HepG2 (cell line): ENCODE data around the gene THADA. TPM values are rescaled to one million over a fixed set of nuclear protein-coding genes. Genes with fewer than 3 reads are reported as not detected.
A peak's percentile ranks its signal among the peaks of the same experiment; 100 is the strongest.

Experiments used
- ATF1 ChIP-seq: IDR thresholded peaks from 2 replicates; pipeline ENCODE4 v1.6.1; 2016; ENCODE audit warnings: mild to moderate bottlenecking, control low read depth
- CEBPG ChIP-seq: IDR thresholded peaks from 2 replicates; pipeline ENCODE4 v1.6.1; 2016
- CREM ChIP-seq, 2 experiments: sonication (generic) in 1 of 2; formaldehyde crosslinking in 1 of 2; IDR thresholded peaks; 2 replicates each; pipeline versions ENCODE4 v1.4.0 to v1.6.1; 2016 to 2020; ENCODE audit warnings: antibody characterized with exemption in 1 of 2, mild to moderate bottlenecking in 1 of 2, missing genetic modification reagents in 1 of 2
- GZF1 ChIP-seq: sonication (generic); formaldehyde crosslinking; IDR thresholded peaks from 2 replicates; pipeline ENCODE4 v1.5.1; 2020; ENCODE audit warnings: mild to moderate bottlenecking, missing genetic modification reagents
- HDAC1 ChIP-seq: sonication (generic); formaldehyde crosslinking; IDR thresholded peaks from 2 replicates; pipeline ENCODE4 v1.5.1; 2020; ENCODE audit warnings: mild to moderate bottlenecking, missing genetic modification reagents
- HNF4G ChIP-seq, 2 experiments: sonication (generic) in 1 of 2; formaldehyde crosslinking in 1 of 2; IDR thresholded peaks; 2 replicates each; pipeline versions ENCODE4 v1.4.0 to v1.6.1; 2011 to 2020; ENCODE audit warnings: borderline replicate concordance in 2 of 2, low read depth in 2 of 2, mild to moderate bottlenecking in 2 of 2, low read length in 1 of 2, missing genetic modification reagents in 1 of 2, moderate library complexity in 1 of 2
- JARID2 ChIP-seq: sonication (generic); formaldehyde crosslinking; IDR thresholded peaks from 2 replicates; pipeline ENCODE4 v1.8.1; 2023; ENCODE audit warnings: missing genetic modification reagents, inconsistent platforms; ENCODE audit not compliant: insufficient replicate concordance
- RELA ChIP-seq: sonication (generic); formaldehyde crosslinking; IDR thresholded peaks from 2 replicates; pipeline ENCODE4 v1.4.0; 2020; ENCODE audit warnings: missing genetic modification reagents
- ZBTB38 ChIP-seq: sonication (generic); formaldehyde crosslinking; IDR thresholded peaks from 2 replicates; pipeline ENCODE4 v1.5.1; 2020; ENCODE audit warnings: mild to moderate bottlenecking, missing genetic modification reagents
- ZFP36 ChIP-seq: fragments of 150-350 bp; IDR thresholded peaks from 2 replicates; pipeline ENCODE4 v1.6.1; 2018; ENCODE audit warnings: borderline replicate concordance, low read length, low read depth; ENCODE audit not compliant: partially characterized antibody
- ZFYVE20 ChIP-seq: sonication (generic); formaldehyde crosslinking; IDR thresholded peaks from 2 replicates; pipeline ENCODE4 v1.8.0; 2023; ENCODE audit warnings: low read depth, mild to moderate bottlenecking, moderate library complexity, missing genetic modification reagents, borderline replicate concordance
- ZMAT3 ChIP-seq: sonication (generic); formaldehyde crosslinking; conservative IDR thresholded peaks from 2 replicates; pipeline ENCODE4 v1.7.0; 2021; ENCODE audit warnings: missing genetic modification reagents
- ZMYM4 ChIP-seq: sonication (generic); formaldehyde crosslinking; IDR thresholded peaks from 2 replicates; pipeline ENCODE4 v1.8.1; 2023; ENCODE audit warnings: mild to moderate bottlenecking, missing genetic modification reagents
- ZNF234 ChIP-seq: sonication (generic); formaldehyde crosslinking; conservative IDR thresholded peaks from 2 replicates; pipeline ENCODE4 v1.5.1; 2020; ENCODE audit warnings: mild to moderate bottlenecking, missing genetic modification reagents
- ZNF329 ChIP-seq: sonication (generic); formaldehyde crosslinking; IDR thresholded peaks from 2 replicates; pipeline ENCODE4 v1.9.0; 2021; ENCODE audit warnings: low read depth, mild to moderate bottlenecking, missing genetic modification reagents
- ZNF337 ChIP-seq: sonication (generic); formaldehyde crosslinking; IDR thresholded peaks from 2 replicates; pipeline ENCODE4 v1.5.1; 2020; ENCODE audit warnings: missing genetic modification reagents, low read depth, mild to moderate bottlenecking, borderline replicate concordance
- ZNF567 ChIP-seq: sonication (generic); formaldehyde crosslinking; IDR thresholded peaks from 2 replicates; pipeline ENCODE4 v1.8.1; 2023; ENCODE audit warnings: mild to moderate bottlenecking, missing genetic modification reagents, borderline replicate concordance
- ZNF572 ChIP-seq: sonication (generic); formaldehyde crosslinking; IDR thresholded peaks from 2 replicates; pipeline ENCODE4 v1.5.1; 2020; ENCODE audit warnings: mild to moderate bottlenecking, missing genetic modification reagents
- ZNF614 ChIP-seq: IDR thresholded peaks from 2 replicates; pipeline ENCODE4 v1.6.1; 2018; ENCODE audit warnings: missing biosample characterization, missing genetic modification reagents, inconsistent platforms, borderline replicate concordance
- ZNF660 ChIP-seq: sonication (generic); formaldehyde crosslinking; IDR thresholded peaks from 2 replicates; pipeline ENCODE4 v1.5.1; 2020; ENCODE audit warnings: mild to moderate bottlenecking, low read depth, missing genetic modification reagents, borderline replicate concordance
- ZNF775 ChIP-seq: sonication (generic); formaldehyde crosslinking; IDR thresholded peaks from 2 replicates; pipeline ENCODE4 v1.4.0; 2020; ENCODE audit warnings: missing genetic modification reagents, mild to moderate bottlenecking, moderate library complexity, borderline replicate concordance
- ZNF878 ChIP-seq: sonication (generic); formaldehyde crosslinking; IDR thresholded peaks from 2 replicates; pipeline ENCODE4 v1.8.1; 2023; ENCODE audit warnings: mild to moderate bottlenecking, missing genetic modification reagents, moderate library complexity
- polyA plus RNA-seq, 8 experiments: library from polyadenylated mRNA; depleted of rRNA in 3 of 8; stranded (reverse) in 7 of 8; unstranded in 1 of 8; fragments of >200 nt; fragmentation: Illumina TruSeq in 4 of 8; extraction: Trizol in 4 of 8; gene quantifications; 2 replicates each; pipeline versions ENCODE4 v1.2.1 to v1.2.3, GENCODE V29; 2011 to 2016; ENCODE audit warnings: low read depth in 4 of 8, missing spikeins in 1 of 8, mixed read lengths in 1 of 8; ENCODE audit not compliant: insufficient read depth in 1 of 8
- total RNA-seq, 5 experiments: library from RNA; depleted of rRNA; stranded (reverse); fragments of >200 nt; fragmentation: Illumina TruSeq; extraction: Trizol; gene quantifications; 2 replicates each; pipeline ENCODE4 v1.2.3, GENCODE V29; 2016; ENCODE audit warnings: low read depth in 1 of 5
- TF ChIP-seq, protein P1 (sequence below): sonication (generic); formaldehyde crosslinking; conservative IDR thresholded peaks from 2 replicates; pipeline ENCODE4 v1.4.0; 2020; ENCODE audit warnings: missing genetic modification reagents
- TF ChIP-seq, protein P2 (sequence below): IDR thresholded peaks from 2 replicates; pipeline ENCODE4 v1.6.1; 2016; ENCODE audit warnings: mild to moderate bottlenecking
- TF ChIP-seq, protein P3 (sequence below): sonication (generic); formaldehyde crosslinking; IDR thresholded peaks from 2 replicates; pipeline ENCODE4 v1.4.0; 2020; ENCODE audit warnings: missing genetic modification reagents

Gene THADA
- total and polyA plus RNA-seq, 2 of the 13 experiments (the other 11 are each of a cell fraction or from before 2014, with no cell fraction given), result 12.7 to 21.7 TPM

DNA sequence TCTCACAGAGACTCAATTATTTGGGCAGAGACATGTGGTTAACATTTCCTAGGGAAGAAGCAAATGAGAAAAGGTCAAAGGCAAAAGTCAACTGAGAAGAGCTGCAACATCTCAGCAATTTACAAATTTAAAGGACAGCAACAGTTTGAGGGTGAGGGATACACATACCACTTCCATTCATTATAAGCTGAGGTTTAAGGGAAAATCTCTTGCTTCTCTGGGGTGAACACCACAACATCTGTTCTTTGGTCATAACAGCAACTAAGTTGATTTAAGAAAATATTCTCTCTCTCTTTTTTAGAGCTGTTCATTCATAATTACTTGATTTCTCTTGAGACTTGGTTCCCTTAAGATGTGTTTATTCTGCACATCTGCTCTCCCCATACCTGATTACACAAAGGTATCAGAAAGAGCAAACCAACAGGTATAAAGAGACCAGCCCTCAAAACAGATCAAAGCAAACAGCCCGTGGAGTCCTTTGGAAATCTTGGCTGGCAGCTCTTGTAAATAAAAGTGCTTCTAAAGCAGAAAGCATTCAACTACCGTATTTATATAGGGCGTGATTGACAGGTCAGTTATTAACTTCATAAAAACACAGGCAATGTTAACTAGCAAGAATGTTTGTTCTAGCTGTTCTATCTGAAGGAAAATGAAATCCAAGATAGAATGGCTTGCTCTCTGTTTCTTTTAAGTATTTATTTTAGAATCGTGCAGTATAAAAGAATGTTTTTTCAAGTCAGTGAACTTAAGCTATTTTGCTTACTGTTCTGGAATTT is 132.8 kb downstream of the THADA start (continued):
- TF ChIP-seq, protein P1, sequence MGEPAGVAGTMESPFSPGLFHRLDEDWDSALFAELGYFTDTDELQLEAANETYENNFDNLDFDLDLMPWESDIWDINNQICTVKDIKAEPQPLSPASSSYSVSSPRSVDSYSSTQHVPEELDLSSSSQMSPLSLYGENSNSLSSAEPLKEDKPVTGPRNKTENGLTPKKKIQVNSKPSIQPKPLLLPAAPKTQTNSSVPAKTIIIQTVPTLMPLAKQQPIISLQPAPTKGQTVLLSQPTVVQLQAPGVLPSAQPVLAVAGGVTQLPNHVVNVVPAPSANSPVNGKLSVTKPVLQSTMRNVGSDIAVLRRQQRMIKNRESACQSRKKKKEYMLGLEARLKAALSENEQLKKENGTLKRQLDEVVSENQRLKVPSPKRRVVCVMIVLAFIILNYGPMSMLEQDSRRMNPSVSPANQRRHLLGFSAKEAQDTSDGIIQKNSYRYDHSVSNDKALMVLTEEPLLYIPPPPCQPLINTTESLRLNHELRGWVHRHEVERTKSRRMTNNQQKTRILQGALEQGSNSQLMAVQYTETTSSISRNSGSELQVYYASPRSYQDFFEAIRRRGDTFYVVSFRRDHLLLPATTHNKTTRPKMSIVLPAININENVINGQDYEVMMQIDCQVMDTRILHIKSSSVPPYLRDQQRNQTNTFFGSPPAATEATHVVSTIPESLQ (CRISPR knock-in tag), result no peak
- TF ChIP-seq JARID2, result no peak
- TF ChIP-seq ZNF329, result no peak
- no peak for TF ChIP-seq ZNF775 (CRISPR knock-in tag)
- TF ChIP-seq, protein P2, sequence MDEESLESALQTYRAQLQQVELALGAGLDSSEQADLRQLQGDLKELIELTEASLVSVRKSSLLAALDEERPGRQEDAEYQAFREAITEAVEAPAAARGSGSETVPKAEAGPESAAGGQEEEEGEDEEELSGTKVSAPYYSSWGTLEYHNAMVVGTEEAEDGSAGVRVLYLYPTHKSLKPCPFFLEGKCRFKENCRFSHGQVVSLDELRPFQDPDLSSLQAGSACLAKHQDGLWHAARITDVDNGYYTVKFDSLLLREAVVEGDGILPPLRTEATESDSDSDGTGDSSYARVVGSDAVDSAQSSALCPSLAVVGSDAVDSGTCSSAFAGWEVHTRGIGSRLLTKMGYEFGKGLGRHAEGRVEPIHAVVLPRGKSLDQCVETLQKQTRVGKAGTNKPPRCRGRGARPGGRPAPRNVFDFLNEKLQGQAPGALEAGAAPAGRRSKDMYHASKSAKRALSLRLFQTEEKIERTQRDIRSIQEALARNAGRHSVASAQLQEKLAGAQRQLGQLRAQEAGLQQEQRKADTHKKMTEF (CRISPR knock-in tag), result peak; percentile 89
- TF ChIP-seq CEBPG (CRISPR knock-in tag), result peak; percentile 76
- TF ChIP-seq HDAC1 (CRISPR knock-in tag), result peak; percentile 54; the same call in 1 of the 2 replicates
- 0 out of 2 replicates have a peak, but pooled peaks have one; percentile 66 for TF ChIP-seq ZNF337
- TF ChIP-seq ZNF878 (CRISPR knock-in tag), result peak; percentile 56; the same call in 1 of the 2 replicates
- TF ChIP-seq GZF1 (CRISPR knock-in tag), result peak; percentile 98
- TF ChIP-seq HNF4G (IDR thresholded peaks at IDR 0.05; ENCODE audit: borderline replicate concordance, low read depth, low read length), result peak; percentile 34; the same call in 1 of the 2 replicates
- TF ChIP-seq HNF4G (CRISPR knock-in tag; IDR thresholded peaks at IDR 0.05; ENCODE audit: borderline replicate concordance, low read depth), result no peak
- TF ChIP-seq ZMAT3 (CRISPR knock-in tag), result no peak
- no peak for TF ChIP-seq ZBTB38
- TF ChIP-seq ZNF572 (CRISPR knock-in tag), result no peak
- TF ChIP-seq ZNF567 (CRISPR knock-in tag), result no peak
- TF ChIP-seq ATF1 (CRISPR knock-in tag), result no peak
- no peak for TF ChIP-seq RELA (CRISPR knock-in tag)
- TF ChIP-seq ZNF614 (CRISPR knock-in tag), result peak; percentile 94
- no peak for TF ChIP-seq ZFYVE20 (CRISPR knock-in tag)
- no peak for TF ChIP-seq ZFP36
- no peak for TF ChIP-seq ZNF660
- TF ChIP-seq CREM (IDR thresholded peaks at IDR 0.05), result peak; percentile 90
- no peak for TF ChIP-seq CREM (CRISPR knock-in tag; IDR thresholded peaks at IDR 0.05)
- no peak for TF ChIP-seq ZNF234 (CRISPR knock-in tag)
- TF ChIP-seq, protein P3, sequence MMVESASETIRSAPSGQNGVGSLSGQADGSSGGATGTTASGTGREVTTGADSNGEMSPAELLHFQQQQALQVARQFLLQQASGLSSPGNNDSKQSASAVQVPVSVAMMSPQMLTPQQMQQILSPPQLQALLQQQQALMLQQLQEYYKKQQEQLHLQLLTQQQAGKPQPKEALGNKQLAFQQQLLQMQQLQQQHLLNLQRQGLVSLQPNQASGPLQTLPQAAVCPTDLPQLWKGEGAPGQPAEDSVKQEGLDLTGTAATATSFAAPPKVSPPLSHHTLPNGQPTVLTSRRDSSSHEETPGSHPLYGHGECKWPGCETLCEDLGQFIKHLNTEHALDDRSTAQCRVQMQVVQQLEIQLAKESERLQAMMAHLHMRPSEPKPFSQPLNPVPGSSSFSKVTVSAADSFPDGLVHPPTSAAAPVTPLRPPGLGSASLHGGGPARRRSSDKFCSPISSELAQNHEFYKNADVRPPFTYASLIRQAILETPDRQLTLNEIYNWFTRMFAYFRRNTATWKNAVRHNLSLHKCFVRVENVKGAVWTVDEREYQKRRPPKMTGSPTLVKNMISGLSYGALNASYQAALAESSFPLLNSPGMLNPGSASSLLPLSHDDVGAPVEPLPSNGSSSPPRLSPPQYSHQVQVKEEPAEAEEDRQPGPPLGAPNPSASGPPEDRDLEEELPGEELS (CRISPR knock-in tag), result peak; percentile 97
- TF ChIP-seq ZMYM4 (CRISPR knock-in tag), result peak; percentile 80
